ENCODE results near the gene RAB44. TPM values are rescaled to one million over a fixed set of nuclear protein-coding genes. Genes with fewer than 3 reads are reported as not detected.

Gene RAB44
- total RNA-seq, 2 donors from 2014 or later = 0.08 to 0.30 TPM

GRCh38 chr6:36712816-36713215 is 15.2 kb downstream of the RAB44 start:
- no peak overlapping the region for H3K9ac ChIP-seq (ENCODE audit: low read depth in 2 of 2, low read length in 2 of 2)
- no peaks in the 10 kb centered on the region for H3K36me3 ChIP-seq
- intact Hi-C loops (cut with DNase I) = no loop called here
- no peak overlapping the region for H3K27ac ChIP-seq
- no peaks in the 10 kb centered on the region for H3K27me3 ChIP-seq
- DNase-seq = no peak
- no peaks in the 10 kb centered on the region for H3K9me3 ChIP-seq
- no peak for TF ChIP-seq CTCF (IDR thresholded peaks at IDR 0.05)
- H3K4me1 ChIP-seq = no peaks in the 10 kb centered on the region
- no peak overlapping the region for H3K4me3 ChIP-seq

GRCh38 chr6:36713846-36714245 is 16.2 kb downstream of the RAB44 start:
- H3K36me3 ChIP-seq = no peaks in the 10 kb centered on the region
- H3K9ac ChIP-seq (ENCODE audit: low read depth in 2 of 2, low read length in 2 of 2) = no peak overlapping the region
- H3K27me3 ChIP-seq = no peaks in the 10 kb centered on the region
- H3K9me3 ChIP-seq = no peaks in the 10 kb centered on the region
- TF ChIP-seq CTCF (IDR thresholded peaks at IDR 0.05) = no peak
- no peaks in the 10 kb centered on the region for H3K4me1 ChIP-seq
- no peak overlapping the region for H3K27ac ChIP-seq
- no peak for DNase-seq
- H3K4me3 ChIP-seq = no peak overlapping the region
- intact Hi-C loops (cut with DNase I) = no loop called here

GRCh38 chr6:36714511-36714910 is 16.9 kb downstream of the RAB44 start:
- no peaks in the 10 kb centered on the region for H3K9me3 ChIP-seq
- H3K27ac ChIP-seq = no peak overlapping the region
- no peak for DNase-seq
- H3K9ac ChIP-seq (ENCODE audit: low read depth in 2 of 2, low read length in 2 of 2) = no peak overlapping the region
- no peaks in the 10 kb centered on the region for H3K27me3 ChIP-seq
- H3K4me3 ChIP-seq = no peak overlapping the region
- no peaks in the 10 kb centered on the region for H3K36me3 ChIP-seq
- intact Hi-C loops (cut with DNase I) = no loop called here
- no peak for TF ChIP-seq CTCF (IDR thresholded peaks at IDR 0.05)
- H3K4me1 ChIP-seq = no peaks in the 10 kb centered on the region

GRCh38 chr6:36715469-36715868 is 17.8 kb downstream of the RAB44 start:
- Histone ChIP-seq H3K9me3 (no peaks in the 10 kb centered on the region), H3K4me1 (no peaks in the 10 kb centered on the region), H3K27me3 (no peaks in the 10 kb centered on the region), H3K4me3 (no peak overlapping the region), H3K36me3 (no peaks in the 10 kb centered on the region), H3K9ac (ENCODE audit: low read depth in 2 of 2, low read length in 2 of 2) (no peak overlapping the region), H3K27ac (no peak overlapping the region)
- DNase-seq = no peak
- intact Hi-C loops (cut with DNase I) = no loop called here
- TF ChIP-seq CTCF (IDR thresholded peaks at IDR 0.05) = no peak

- no peak overlapping the region for H3K27ac ChIP-seq
- DNase-seq = peak; percentile 71
- TF ChIP-seq CTCF (IDR thresholded peaks at IDR 0.05) = no peak
- H3K9ac ChIP-seq (ENCODE audit: low read depth in 2 of 2, low read length in 2 of 2) = no peak overlapping the region
- no peaks in the 10 kb centered on the region for H3K9me3 ChIP-seq
- H3K27me3 ChIP-seq = no peaks in the 10 kb centered on the region
- no peak overlapping the region for H3K4me3 ChIP-seq
- intact Hi-C loops (cut with DNase I) = no loop called here
- no peaks in the 10 kb centered on the region for H3K36me3 ChIP-seq
- no peaks in the 10 kb centered on the region for H3K4me1 ChIP-seq
Measured at GRCh38 chr6:36716476-36717093, 19.0 kb downstream of the RAB44 start.

Measured in colonic mucosa (tissue), 4 donors.